ENCODE measurements around the gene CD164L2. TPM values are rescaled to one million over a fixed set of nuclear protein-coding genes. Genes with fewer than 3 reads are reported as not detected.

CD164L2 gene
- total RNA-seq, 4 donors from 2014 or later, result 0.50 to 0.63 (median 0.54) TPM; not detected in 1

DNA sequence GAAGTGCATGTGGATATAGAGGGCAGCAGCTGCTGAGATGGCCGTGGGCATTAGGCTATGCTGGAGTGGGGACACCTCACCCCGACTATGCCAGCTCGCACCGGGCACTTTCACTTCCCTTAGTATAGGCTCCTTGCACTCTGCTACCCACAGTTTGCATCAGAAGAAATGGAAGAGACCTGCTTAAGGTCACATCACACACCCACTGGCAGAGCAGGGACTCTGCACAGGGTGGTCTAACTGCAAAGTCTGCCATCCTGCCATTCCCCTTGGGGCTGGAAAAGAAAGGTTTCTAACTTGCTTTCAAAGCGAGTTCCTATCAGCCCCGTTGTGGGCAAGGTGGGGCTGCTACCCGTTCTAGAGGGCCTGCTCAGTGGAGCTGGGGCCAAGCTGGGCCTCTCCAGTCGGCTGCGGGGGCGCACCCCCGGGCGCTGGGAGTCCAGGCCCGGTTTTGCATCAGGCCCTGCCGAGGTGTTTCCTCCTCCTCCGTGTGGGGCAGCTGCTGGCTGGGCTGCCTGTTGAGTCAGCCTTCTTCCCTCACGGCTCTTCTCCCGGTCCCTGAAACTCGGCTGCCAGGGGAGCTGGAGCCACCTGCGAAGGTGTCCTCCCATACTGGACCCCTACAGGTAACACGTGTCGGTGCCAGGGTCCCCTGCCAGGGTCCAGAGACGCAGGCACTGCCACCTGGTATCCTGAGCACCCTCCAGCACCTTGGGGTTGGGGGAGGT, 41.4 kb downstream of the CD164L2 start, which contains the start of gene SYTL1:
SYTL1 (plus strand) TSS at position 498 of the 728 bp plus-strand sequence. CDS start 3,313 bp downstream, outside the sequence.
- H3K4me3 ChIP-seq (replicated peaks in 1 of 3), result peak within 1 kb of the TSS; percentile 8 to 35 (median 29)
- H3K4me1 ChIP-seq, result peaks cover 13 to 25% of the 10 kb centered on the region in 2 donors
- intact Hi-C loops (cut with DNase I), result no loop called here
- peak within 1 kb of the TSS in 2 of 3 donors; percentile 17 to 41 for H3K27ac ChIP-seq
- peak; percentile 73 to 78 for DNase-seq
- H3K36me3 ChIP-seq, result no peaks in the 10 kb centered on the region
- no peaks in the 10 kb centered on the region for H3K27me3 ChIP-seq
- WGBS, 2 donors, result 20 to 47% methylated on average over 7 to 14 of the region's 22 CpGs
- peak in 1 of 2 donors; percentile 15 for TF ChIP-seq POLR2A (IDR thresholded peaks at IDR 0.05)
- TF ChIP-seq, protein P1, sequence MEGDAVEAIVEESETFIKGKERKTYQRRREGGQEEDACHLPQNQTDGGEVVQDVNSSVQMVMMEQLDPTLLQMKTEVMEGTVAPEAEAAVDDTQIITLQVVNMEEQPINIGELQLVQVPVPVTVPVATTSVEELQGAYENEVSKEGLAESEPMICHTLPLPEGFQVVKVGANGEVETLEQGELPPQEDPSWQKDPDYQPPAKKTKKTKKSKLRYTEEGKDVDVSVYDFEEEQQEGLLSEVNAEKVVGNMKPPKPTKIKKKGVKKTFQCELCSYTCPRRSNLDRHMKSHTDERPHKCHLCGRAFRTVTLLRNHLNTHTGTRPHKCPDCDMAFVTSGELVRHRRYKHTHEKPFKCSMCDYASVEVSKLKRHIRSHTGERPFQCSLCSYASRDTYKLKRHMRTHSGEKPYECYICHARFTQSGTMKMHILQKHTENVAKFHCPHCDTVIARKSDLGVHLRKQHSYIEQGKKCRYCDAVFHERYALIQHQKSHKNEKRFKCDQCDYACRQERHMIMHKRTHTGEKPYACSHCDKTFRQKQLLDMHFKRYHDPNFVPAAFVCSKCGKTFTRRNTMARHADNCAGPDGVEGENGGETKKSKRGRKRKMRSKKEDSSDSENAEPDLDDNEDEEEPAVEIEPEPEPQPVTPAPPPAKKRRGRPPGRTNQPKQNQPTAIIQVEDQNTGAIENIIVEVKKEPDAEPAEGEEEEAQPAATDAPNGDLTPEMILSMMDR (IDR thresholded peaks at IDR 0.05), result no peak
- no peaks in the 10 kb centered on the region for H3K9me3 ChIP-seq

DNA sequence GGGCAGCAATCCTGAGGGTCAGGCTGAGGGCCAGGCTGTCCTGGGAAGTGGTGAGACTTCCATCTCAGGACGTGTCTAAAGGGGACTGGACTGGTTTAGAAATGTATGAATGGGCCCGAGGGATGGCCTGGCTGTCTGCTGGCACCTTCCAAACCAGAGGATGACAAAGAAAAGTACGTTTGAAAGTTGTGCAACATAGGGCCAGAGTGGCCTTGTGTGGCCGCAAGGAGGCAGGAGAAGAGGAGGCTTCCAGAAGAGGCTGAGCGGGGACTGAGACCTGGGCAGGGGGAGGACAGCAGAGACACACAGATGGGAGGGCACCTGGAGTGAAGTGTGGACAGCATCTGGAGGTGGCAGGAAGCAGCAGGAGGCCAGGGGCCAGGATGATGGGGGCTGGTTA, 43.9 kb downstream of the CD164L2 start:
- no peaks in the 10 kb centered on the region for H3K9me3 ChIP-seq
- TF ChIP-seq, protein P1 (IDR thresholded peaks at IDR 0.05), result no peak

DNA sequence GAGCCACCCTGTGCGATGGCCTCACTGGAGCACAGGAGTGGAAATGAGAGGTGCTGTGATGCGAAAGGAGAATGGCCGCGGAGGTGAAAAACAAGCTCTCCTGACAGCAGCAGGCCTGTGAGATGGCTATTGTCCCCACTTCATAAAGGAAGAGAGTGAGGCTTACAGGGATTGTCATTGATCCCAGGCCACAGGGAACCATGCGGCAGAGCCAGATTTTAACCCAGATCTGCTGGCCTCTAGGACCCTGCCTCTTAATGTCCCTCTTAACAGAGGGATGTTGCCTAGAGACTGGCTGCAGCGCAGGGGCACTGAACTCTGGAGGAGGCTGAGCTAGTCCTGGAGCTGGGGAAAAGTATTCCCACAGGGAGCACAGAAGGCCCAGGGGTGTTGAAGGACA, 44.4 kb downstream of the CD164L2 start:
- intact Hi-C loops (cut with DNase I), result no loop called here
- peaks cover 9 to 26% of the 10 kb centered on the region in 2 donors for H3K36me3 ChIP-seq
- peaks cover 13 to 24% of the 10 kb centered on the region in 2 donors for H3K4me1 ChIP-seq
- H3K27me3 ChIP-seq, result no peaks in the 10 kb centered on the region
- DNase-seq, result no peak
- H3K9me3 ChIP-seq, result no peaks in the 10 kb centered on the region
- TF ChIP-seq POLR2A (IDR thresholded peaks at IDR 0.05), result no peak
- TF ChIP-seq, protein P1 (IDR thresholded peaks at IDR 0.05), result no peak
- WGBS, 2 donors, result 93 to 94% methylated on average over 6 of the region's 6 CpGs
- H3K27ac ChIP-seq, result no peak overlapping the region
- no peak overlapping the region for H3K4me3 ChIP-seq (replicated peaks in 1 of 3)

More for the DNA sequence above, 43.9 kb downstream of the CD164L2 start:
- Histone ChIP-seq H3K27ac (no peak overlapping the region), H3K4me3 (replicated peaks in 1 of 3) (no peak overlapping the region), H3K36me3 (peaks cover 5 to 21% of the 10 kb centered on the region in 2 donors), H3K4me1 (peaks cover 13 to 25% of the 10 kb centered on the region in 2 donors), H3K27me3 (no peaks in the 10 kb centered on the region)
- DNase-seq, result no peak
- intact Hi-C loops (cut with DNase I), result no loop called here
- 67 to 70% methylated on average over 5 of the region's 5 CpGs for WGBS, 2 donors

DNA sequence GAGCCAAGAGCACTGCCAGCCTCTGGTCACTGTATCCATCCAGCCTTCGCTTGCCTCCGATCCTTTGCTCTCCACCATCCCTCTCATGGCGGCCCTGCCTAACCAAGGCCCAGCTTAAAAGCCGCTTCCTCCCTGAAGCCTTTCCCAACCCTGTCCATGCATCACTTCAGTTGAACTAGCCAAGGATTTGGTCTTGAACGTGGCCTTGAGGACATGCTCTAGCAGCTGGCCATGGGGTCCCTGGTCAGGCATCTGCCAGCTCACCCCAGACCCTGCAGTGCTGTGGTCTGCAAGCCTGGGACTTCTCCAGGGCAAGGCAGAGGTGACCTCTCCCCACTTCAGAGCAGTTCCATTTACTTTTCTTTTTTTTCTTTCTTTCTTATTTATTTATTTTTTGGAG, 46.4 kb downstream of the CD164L2 start:
- no peak overlapping the region for H3K27ac ChIP-seq
- no peak for DNase-seq
- no peaks in the 10 kb centered on the region for H3K27me3 ChIP-seq
- H3K4me3 ChIP-seq (replicated peaks in 1 of 3), result no peak overlapping the region
- intact Hi-C loops (cut with DNase I), result no loop called here
- H3K36me3 ChIP-seq, result peaks cover 10 to 36% of the 10 kb centered on the region in 2 donors
- no peaks in the 10 kb centered on the region for H3K9me3 ChIP-seq
- WGBS, 2 donors, result 97 to 98% methylated on average over 5 of the region's 5 CpGs
- peaks cover 4 to 7% of the 10 kb centered on the region in 2 donors for H3K4me1 ChIP-seq
- TF ChIP-seq, protein P1 (IDR thresholded peaks at IDR 0.05), result no peak
- no peak for TF ChIP-seq POLR2A (IDR thresholded peaks at IDR 0.05)

All from thyroid gland (tissue), 4 donors.